ENCODE results near the gene HAUS6. TPM values are rescaled to one million over a fixed set of nuclear protein-coding genes. Genes with fewer than 3 reads are reported as not detected.

HAUS6 gene
- total RNA-seq, 4 donors from 2014 or later = 1.5 to 26.0 (median 14.4) TPM

DNA sequence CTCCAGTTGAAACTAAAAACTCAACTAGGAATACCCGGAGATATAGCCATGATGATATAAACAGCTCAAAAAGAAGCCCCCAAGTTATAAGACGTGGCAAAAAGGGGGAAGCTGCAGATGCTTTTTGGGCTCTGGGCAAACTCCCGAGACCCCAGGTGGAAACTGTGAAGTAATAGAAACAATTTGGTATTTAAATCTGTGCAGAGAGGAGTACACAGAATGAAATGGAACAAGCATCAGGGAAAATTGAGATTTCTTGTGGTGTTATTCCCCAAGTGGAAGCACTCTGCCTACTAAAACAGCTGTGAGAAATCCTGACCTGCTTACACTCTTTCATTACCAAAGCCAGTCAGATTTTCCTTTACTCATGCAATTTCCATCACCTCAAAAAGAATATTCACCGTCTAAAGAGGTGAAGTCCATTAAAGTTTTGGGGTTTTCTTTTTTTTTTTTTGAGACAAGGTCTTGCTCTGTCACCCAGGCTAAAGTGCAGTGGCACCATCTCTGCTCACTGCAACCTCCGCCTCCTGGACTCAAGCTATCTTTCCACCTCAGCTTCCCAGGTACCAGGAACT, 93.2 kb downstream of the HAUS6 start:
- DNase-seq = no peak
- peak overlapping the region in 1 of 2 donors; percentile 38 for H3K27ac ChIP-seq
- TF ChIP-seq, protein P1, sequence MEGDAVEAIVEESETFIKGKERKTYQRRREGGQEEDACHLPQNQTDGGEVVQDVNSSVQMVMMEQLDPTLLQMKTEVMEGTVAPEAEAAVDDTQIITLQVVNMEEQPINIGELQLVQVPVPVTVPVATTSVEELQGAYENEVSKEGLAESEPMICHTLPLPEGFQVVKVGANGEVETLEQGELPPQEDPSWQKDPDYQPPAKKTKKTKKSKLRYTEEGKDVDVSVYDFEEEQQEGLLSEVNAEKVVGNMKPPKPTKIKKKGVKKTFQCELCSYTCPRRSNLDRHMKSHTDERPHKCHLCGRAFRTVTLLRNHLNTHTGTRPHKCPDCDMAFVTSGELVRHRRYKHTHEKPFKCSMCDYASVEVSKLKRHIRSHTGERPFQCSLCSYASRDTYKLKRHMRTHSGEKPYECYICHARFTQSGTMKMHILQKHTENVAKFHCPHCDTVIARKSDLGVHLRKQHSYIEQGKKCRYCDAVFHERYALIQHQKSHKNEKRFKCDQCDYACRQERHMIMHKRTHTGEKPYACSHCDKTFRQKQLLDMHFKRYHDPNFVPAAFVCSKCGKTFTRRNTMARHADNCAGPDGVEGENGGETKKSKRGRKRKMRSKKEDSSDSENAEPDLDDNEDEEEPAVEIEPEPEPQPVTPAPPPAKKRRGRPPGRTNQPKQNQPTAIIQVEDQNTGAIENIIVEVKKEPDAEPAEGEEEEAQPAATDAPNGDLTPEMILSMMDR (IDR thresholded peaks at IDR 0.05) = no peak
- TF ChIP-seq POLR2A (IDR thresholded peaks at IDR 0.05) = no peak
- intact Hi-C loops (cut with DNase I; ENCODE audit: low total_unique reads) = no loop called here
- H3K4me1 ChIP-seq = no peaks in the 10 kb centered on the region
- no peak overlapping the region for H3K4me3 ChIP-seq
- H3K27me3 ChIP-seq = no peaks in the 10 kb centered on the region
- H3K9me3 ChIP-seq = no peaks in the 10 kb centered on the region
- H3K36me3 ChIP-seq = no peaks in the 10 kb centered on the region

Small RNA genes lying within 50 kb of the gene (small RNA-seq; reads per million reads assigned to genes)
- gene RF00019 (not detected), gene RNU6-264P (not detected), gene SCARNA8 (11.1 reads per million, percentile 90 among the genes with 10 or more reads in this experiment)

Other genes with a start within 250 kb of the HAUS6 start
- under 1 TPM in 2 of 4 donors, not detected in 2; 0.14 to 0.37 TPM for gene SAXO1, start 69.7 kb downstream of the HAUS6 start, total RNA-seq
- 100 to 1,000 TPM in 1 of 4 donors, 10 to 100 TPM in 3; 37.1 to 108 (median 62.5) TPM for gene RRAGA, start 53.5 kb downstream of the HAUS6 start, total RNA-seq
- 100 to 1,000 TPM in 2 of 4 donors, 10 to 100 TPM in 2; 14.1 to 188 (median 91.8) TPM for gene PLIN2, start 24.6 kb upstream of the HAUS6 start, total RNA-seq
- 100 to 1,000 TPM; 101 to 161 (median 133) TPM for gene DENND4C, start 127.8 kb upstream of the HAUS6 start, total RNA-seq

All from uterus (tissue), 4 donors.